Activated CD8-positive, alpha-beta memory T cell treated with anti-CD3 and anti-CD28 coated beads for 4 hours (primary cell): ENCODE measurements around the gene FAM9B.

Source experiments
- DNase-seq, 2 donors: peaks; one replicate each; pipeline ENCODE4 v3.0.0-alpha.2; 2020; ENCODE audit warnings: low read depth in 2 of 2

Gene FAM9B

DNA sequence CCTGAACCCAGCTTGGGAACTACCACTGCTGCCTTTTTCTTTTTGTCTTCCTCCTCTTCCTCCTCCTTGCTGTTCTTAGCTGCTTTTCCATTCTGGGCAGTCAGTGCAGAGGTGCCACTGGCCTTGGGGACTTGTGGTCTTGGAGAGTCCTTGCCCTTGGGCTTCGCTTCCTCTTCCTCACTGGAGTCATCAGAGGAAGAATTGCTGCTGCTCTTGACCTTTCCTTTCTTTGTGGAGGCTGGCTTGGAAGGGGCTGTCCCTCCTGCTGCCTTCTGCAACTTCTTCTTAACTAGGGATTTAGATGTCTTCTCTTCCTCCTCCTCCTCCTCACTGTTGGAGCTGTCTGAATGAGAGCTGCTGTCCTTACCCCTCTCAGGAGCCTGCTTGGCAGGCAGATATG, 53.2 kb downstream of the FAM9B start:
- no peak for DNase-seq
